Hepatocyte (in vitro differentiated cells): Measurements from ENCODE around the gene NUBPL. TPM values are rescaled to one million over a fixed set of nuclear protein-coding genes. Genes with fewer than 3 reads are reported as not detected.

Source experiments
- DNase-seq: peaks from one replicate; pipeline ENCODE4 v3.0.0-alpha.2; 2016; ENCODE audit warnings: low spot score
- H2AFZ ChIP-seq: fragments of 200-600 bp; sonication (generic); 2 replicates; pipeline ENCODE4 v1.6.0; 2016; ENCODE audit warnings: antibody characterized with exemption, mild to moderate bottlenecking
- H3K27ac ChIP-seq: fragments of 200-600 bp; sonication (generic); 2 replicates; pipeline ENCODE4 v1.5.1; 2016; ENCODE audit warnings: mild to moderate bottlenecking
- H3K27me3 ChIP-seq: fragments of 200-600 bp; sonication (generic); 2 replicates; pipeline ENCODE4 v1.6.1; 2016
- H3K36me3 ChIP-seq: fragments of 200-600 bp; sonication (generic); replicated peaks from 2 replicates; pipeline ENCODE4 v1.5.1; 2016; ENCODE audit warnings: low read depth; ENCODE audit not compliant: insufficient read depth
- H3K4me1 ChIP-seq: fragments of 200-600 bp; sonication (generic); 2 replicates; pipeline ENCODE4 v1.5.1; 2016; ENCODE audit warnings: mild to moderate bottlenecking, moderate library complexity; ENCODE audit not compliant: insufficient read depth
- H3K4me2 ChIP-seq: fragments of 200-600 bp; sonication (generic); 2 replicates; pipeline ENCODE4 v1.6.0; 2016
- H3K4me3 ChIP-seq: fragments of 200-600 bp; sonication (generic); 2 replicates; pipeline ENCODE4 v1.5.1; 2016; ENCODE audit warnings: mild to moderate bottlenecking
- H3K79me2 ChIP-seq: fragments of 200-600 bp; sonication (generic); 2 replicates; pipeline ENCODE4 v1.6.0; 2017; ENCODE audit warnings: mild to moderate bottlenecking
- H3K9me2 ChIP-seq: fragments of 200-600 bp; sonication (generic); replicated peaks from 2 replicates; pipeline ENCODE4 v1.6.0; 2017; ENCODE audit warnings: mild to moderate bottlenecking; ENCODE audit not compliant: insufficient read depth
- H3K9me3 ChIP-seq: fragments of 200-600 bp; sonication (generic); 2 replicates; pipeline ENCODE4 v1.5.1; 2016; ENCODE audit warnings: low read depth, mild to moderate bottlenecking
- H4K20me1 ChIP-seq: fragments of 200-600 bp; sonication (generic); 2 replicates; pipeline ENCODE4 v1.6.0; 2016; ENCODE audit warnings: mild to moderate bottlenecking; ENCODE audit not compliant: insufficient read depth, poor library complexity, severe bottlenecking
- EZH2 ChIP-seq: fragments of 200-600 bp; sonication (generic); IDR thresholded peaks from 2 replicates; pipeline ENCODE4 v1.6.1; 2016; ENCODE audit warnings: antibody characterized with exemption, mild to moderate bottlenecking, borderline replicate concordance
- EZH2phosphoT487 ChIP-seq: fragments of 200-600 bp; sonication (generic); IDR thresholded peaks from one replicate; pipeline ENCODE4 v1.6.1; 2018; ENCODE audit warnings: antibody characterized with exemption, mild to moderate bottlenecking, low read depth, moderate library complexity; ENCODE audit not compliant: unreplicated experiment, severe bottlenecking
- WGBS: methylation state at CpG from one replicate; pipeline ENCODE4 v1.1.6; 2016; ENCODE audit warnings: low lambda C conversion rate; ENCODE audit errors: missing lambda C conversion rate; 5-methylcytosine and 5-hydroxymethylcytosine counted together
- polyA plus RNA-seq: library from polyadenylated mRNA; unstranded; fragments of >200 nt; fragmentation: Nextera tagmentation; extraction: Ambion mirVana; gene quantifications from 2 replicates; pipeline ENCODE4 v1.2.1, GENCODE V29; 2016
- total RNA-seq: library from RNA; depleted of rRNA; stranded (reverse); fragments of >200 nt; gene quantifications from 2 replicates; pipeline ENCODE4 v1.2.3, GENCODE V29; 2014
- TF ChIP-seq, protein P1 (sequence below): fragments of 200-600 bp; sonication (generic); IDR thresholded peaks from 2 replicates; pipeline ENCODE4 v1.5.1; 2016; ENCODE audit warnings: antibody characterized with exemption, mild to moderate bottlenecking; ENCODE audit not compliant: poor library complexity

Gene NUBPL
- total and polyA plus RNA-seq, 2 experiments from 2014 or later: 7.4 to 14.8 TPM

GRCh38 chr14:31545328-31545727 is 15.9 kb upstream of the NUBPL start:
- no peak for TF ChIP-seq EZH2
- no peak for TF ChIP-seq EZH2phosphoT487
- TF ChIP-seq, protein P1, sequence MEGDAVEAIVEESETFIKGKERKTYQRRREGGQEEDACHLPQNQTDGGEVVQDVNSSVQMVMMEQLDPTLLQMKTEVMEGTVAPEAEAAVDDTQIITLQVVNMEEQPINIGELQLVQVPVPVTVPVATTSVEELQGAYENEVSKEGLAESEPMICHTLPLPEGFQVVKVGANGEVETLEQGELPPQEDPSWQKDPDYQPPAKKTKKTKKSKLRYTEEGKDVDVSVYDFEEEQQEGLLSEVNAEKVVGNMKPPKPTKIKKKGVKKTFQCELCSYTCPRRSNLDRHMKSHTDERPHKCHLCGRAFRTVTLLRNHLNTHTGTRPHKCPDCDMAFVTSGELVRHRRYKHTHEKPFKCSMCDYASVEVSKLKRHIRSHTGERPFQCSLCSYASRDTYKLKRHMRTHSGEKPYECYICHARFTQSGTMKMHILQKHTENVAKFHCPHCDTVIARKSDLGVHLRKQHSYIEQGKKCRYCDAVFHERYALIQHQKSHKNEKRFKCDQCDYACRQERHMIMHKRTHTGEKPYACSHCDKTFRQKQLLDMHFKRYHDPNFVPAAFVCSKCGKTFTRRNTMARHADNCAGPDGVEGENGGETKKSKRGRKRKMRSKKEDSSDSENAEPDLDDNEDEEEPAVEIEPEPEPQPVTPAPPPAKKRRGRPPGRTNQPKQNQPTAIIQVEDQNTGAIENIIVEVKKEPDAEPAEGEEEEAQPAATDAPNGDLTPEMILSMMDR: no peak

GRCh38 chr14:31549817-31550216 is 11.4 kb upstream of the NUBPL start:
- Histone ChIP-seq H3K9me3 (no peaks in the 10 kb centered on the region), H3K36me3 (no peaks in the 10 kb centered on the region), H3K79me2 (no peaks in the 10 kb centered on the region), H3K27ac (no peak overlapping the region), H3K4me2 (no peak overlapping the region), H3K27me3 (peaks cover 7% of the 10 kb centered on the region), H3K4me3 (no peak overlapping the region), H3K9me2 (no peaks in the 10 kb centered on the region), H3K4me1 (no peaks in the 10 kb centered on the region), H2AFZ (no peak overlapping the region), H4K20me1 (no peaks in the 10 kb centered on the region)
- TF ChIP-seq EZH2 (no peak), EZH2phosphoT487 (no peak)
- TF ChIP-seq, protein P1: no peak
- no peak for DNase-seq
- WGBS: 80% methylated on average over 2 of the region's 2 CpGs

More at GRCh38 chr14:31545328-31545727, 15.9 kb upstream of the NUBPL start:
- no peak for DNase-seq
- H3K79me2 ChIP-seq: no peaks in the 10 kb centered on the region
- no peaks in the 10 kb centered on the region for H3K9me2 ChIP-seq
- no peaks in the 10 kb centered on the region for H3K36me3 ChIP-seq
- no peak overlapping the region for H3K4me3 ChIP-seq
- no peaks in the 10 kb centered on the region for H4K20me1 ChIP-seq
- no peak overlapping the region for H2AFZ ChIP-seq
- H3K27ac ChIP-seq: no peak overlapping the region
- no peaks in the 10 kb centered on the region for H3K4me1 ChIP-seq
- H3K9me3 ChIP-seq: no peaks in the 10 kb centered on the region
- WGBS: 69% methylated on average over 3 of the region's 3 CpGs
- H3K4me2 ChIP-seq: no peak overlapping the region
- H3K27me3 ChIP-seq: peaks cover 4% of the 10 kb centered on the region

GRCh38 chr14:31550589-31550988 is 10.6 kb upstream of the NUBPL start:
- no peaks in the 10 kb centered on the region for H3K4me1 ChIP-seq
- DNase-seq: no peak
- H3K9me2 ChIP-seq: no peaks in the 10 kb centered on the region
- no peaks in the 10 kb centered on the region for H4K20me1 ChIP-seq
- TF ChIP-seq EZH2 (no peak), EZH2phosphoT487 (no peak)
- TF ChIP-seq, protein P1: no peak
- H3K79me2 ChIP-seq: no peaks in the 10 kb centered on the region
- H3K4me3 ChIP-seq: no peak overlapping the region
- H2AFZ ChIP-seq: no peak overlapping the region
- no peaks in the 10 kb centered on the region for H3K9me3 ChIP-seq
- no peak overlapping the region for H3K27ac ChIP-seq
- WGBS: 74% methylated on average over 2 of the region's 2 CpGs
- peaks cover 7% of the 10 kb centered on the region for H3K27me3 ChIP-seq
- no peaks in the 10 kb centered on the region for H3K36me3 ChIP-seq
- no peak overlapping the region for H3K4me2 ChIP-seq

DNA sequence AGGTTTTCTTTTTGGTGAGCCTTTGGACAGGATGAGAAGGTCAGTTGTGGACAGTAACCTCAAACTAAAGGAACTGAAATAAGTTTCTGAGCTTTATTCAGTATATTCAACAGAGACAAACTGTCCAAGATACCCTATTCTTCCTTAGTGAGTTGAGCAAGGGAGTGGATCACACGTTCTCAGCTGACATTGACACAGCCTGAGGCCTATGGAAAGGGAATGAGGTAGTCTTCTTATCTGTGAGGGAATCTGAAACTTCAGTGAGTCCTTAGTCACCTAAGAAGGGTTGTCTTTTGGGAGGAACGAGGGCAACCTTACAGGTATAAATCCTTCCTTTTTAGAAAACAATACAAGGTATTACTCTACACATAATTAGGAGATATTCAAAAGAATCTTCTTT is 5.0 kb upstream of the NUBPL start:
- TF ChIP-seq, protein P1: no peak
- no peak for TF ChIP-seq EZH2phosphoT487
- TF ChIP-seq EZH2: no peak
- H4K20me1 ChIP-seq: no peaks in the 10 kb centered on the region
- no peaks in the 10 kb centered on the region for H3K79me2 ChIP-seq
- H2AFZ ChIP-seq: no peak overlapping the region
- no peak overlapping the region for H3K4me3 ChIP-seq
- H3K9me2 ChIP-seq: no peaks in the 10 kb centered on the region
- no peak overlapping the region for H3K27ac ChIP-seq
- no peaks in the 10 kb centered on the region for H3K27me3 ChIP-seq
- WGBS: 73% methylated on average over 2 of the region's 2 CpGs
- H3K9me3 ChIP-seq: no peaks in the 10 kb centered on the region
- H3K36me3 ChIP-seq: no peaks in the 10 kb centered on the region
- H3K4me1 ChIP-seq: no peaks in the 10 kb centered on the region
- no peak overlapping the region for H3K4me2 ChIP-seq
- DNase-seq: no peak
